Measurements from ENCODE around the gene CSF3R.

- no peak for TF ChIP-seq POLR2A (IDR thresholded peaks at IDR 0.05)
- TF ChIP-seq CTCF (IDR thresholded peaks at IDR 0.05) = no peak
- TF ChIP-seq POLR2AphosphoS5 (IDR thresholded peaks at IDR 0.05) = no peak
Observed at GRCh38 chr1:36453051-36453450, 29.7 kb downstream of the CSF3R start.

All from suprapubic skin (tissue), 4 donors.